K562 (cell line): ENCODE measurements around the gene TMEM271. TPM values are rescaled to one million over a fixed set of nuclear protein-coding genes. Genes with fewer than 3 reads are reported as not detected.
"Not testable (repeated sequence)": the region's sequence is repeated elsewhere in the genome, so short reads cannot be mapped to it uniquely, and the experiment has no call there.

Source experiments
- ATAC-seq: fragments of 200-7000 bp; cut with Tn5 transposase; 3 replicates; pipeline ENCODE4 v1.9.1; 2020; ENCODE audit warnings: moderate library complexity
- BruUV-seq: library from RNA; stranded (reverse); fragments of 400-500 nt; replicated peaks from 2 replicates; lab custom pipeline; 2021; lab: Mats Ljungman, UMichigan
- CTCF ChIA-PET: fragments of 300-600 bp; formaldehyde crosslinking; extraction: SDS; loops from one replicate; lab custom pipeline; 2021; ENCODE audit warnings: low intra/inter-chr PET ratio; lab: Yijun Ruan, JAX
- POLR2A ChIA-PET: fragments of 300-600, 350-650 bp; sonication (Branson Sonifier 250); formaldehyde crosslinking; extraction: SDS; loops from one replicate; lab custom pipeline; 2021; ENCODE audit warnings: antibody characterized with exemption, inconsistent platforms; lab: Yijun Ruan, JAX
- DNase-seq, 4 experiments: peaks; one replicate each; pipeline versions ENCODE4 v3.0.0 to v3.0.0-alpha.2; 2011 to 2018; ENCODE audit warnings: low spot score in 3 of 4, mixed read lengths in 3 of 4; ENCODE audit errors: extremely low read depth in 1 of 4
- FAIRE-seq: peaks from 2 replicates; lab custom pipeline; 2011; peaks lifted over from hg19 to GRCh38; lab: Jason Lieb, UNC
- H2AFZ ChIP-seq: 2 replicates; pipeline ENCODE4 v1.6.0; 2011; ENCODE audit warnings: low read depth, low read length, control low read depth, inconsistent platforms
- H3K27ac ChIP-seq: fragments of 200-600 bp; 3 replicates; pipeline ENCODE4 v1.8.0; 2011; ENCODE audit warnings: low read depth, mild to moderate bottlenecking, control low read depth, inconsistent platforms, low read length, moderate library complexity, mixed read lengths; ENCODE audit errors: extremely low read depth
- H3K27me3 ChIP-seq, 2 experiments: fragments of 300-600 bp in 1 of 2; 2 replicates in 1 of 2; 3 replicates in 1 of 2; pipeline versions ENCODE4 v1.6.0 to v1.8.0; 2011; ENCODE audit warnings: inconsistent platforms in 2 of 2, low read length in 2 of 2, mild to moderate bottlenecking in 1 of 2, mixed read lengths in 1 of 2, moderate library complexity in 1 of 2; ENCODE audit not compliant: control insufficient read depth in 2 of 2, insufficient read depth in 2 of 2
- H3K36me3 ChIP-seq: fragments of 300-600 bp; 3 replicates; pipeline ENCODE4 v1.8.0; 2011; ENCODE audit warnings: mild to moderate bottlenecking, low read length, inconsistent platforms; ENCODE audit not compliant: control insufficient read depth, insufficient read depth
- H3K4me1 ChIP-seq, 2 experiments: fragments of 200-600 bp in 1 of 2; replicated peaks in 1 of 2; 2 replicates in 1 of 2; 3 replicates in 1 of 2; pipeline versions ENCODE4 v1.5.1 to v1.8.0; 2011; ENCODE audit warnings: inconsistent platforms in 2 of 2, low read length in 2 of 2, mild to moderate bottlenecking in 1 of 2, mixed read lengths in 1 of 2, moderate library complexity in 1 of 2; ENCODE audit not compliant: control insufficient read depth in 2 of 2, insufficient read depth in 2 of 2
- H3K4me2 ChIP-seq: 2 replicates; pipeline ENCODE4 v1.6.1; 2011; ENCODE audit warnings: low read length, control low read depth, inconsistent platforms, mixed read lengths; ENCODE audit not compliant: insufficient read depth
- H3K4me3 ChIP-seq: fragments of 200-600 bp; sonication (generic), shearing (Covaris generic); 2 replicates; pipeline ENCODE4 v1.5.1; 2016; ENCODE audit warnings: control low read depth, inconsistent platforms
- H3K79me2 ChIP-seq: fragments of 200-600 bp; 3 replicates; pipeline ENCODE4 v1.8.0; 2011; ENCODE audit warnings: low read length, inconsistent platforms; ENCODE audit not compliant: control insufficient read depth, insufficient read depth
- H3K9ac ChIP-seq, 2 experiments: 2 replicates each; pipeline versions ENCODE4 v1.6.0 to v1.6.1; 2011; ENCODE audit warnings: low read depth in 2 of 2, low read length in 2 of 2, control low read depth in 1 of 2, inconsistent platforms in 1 of 2, mild to moderate bottlenecking in 1 of 2, mixed read lengths in 1 of 2; ENCODE audit not compliant: insufficient read depth in 1 of 2
- H3K9me1 ChIP-seq: one replicate; pipeline ENCODE4 v1.6.0; 2011; ENCODE audit warnings: inconsistent platforms, mild to moderate bottlenecking, low read length, moderate library complexity; ENCODE audit not compliant: control insufficient read depth, insufficient read depth
- H3K9me3 ChIP-seq: replicated peaks from 2 replicates; pipeline ENCODE4 v1.5.1; 2011; ENCODE audit warnings: low read depth, low read length, inconsistent platforms; ENCODE audit not compliant: control insufficient read depth, insufficient read depth
- H4K20me1 ChIP-seq: replicated peaks from 2 replicates; pipeline ENCODE4 v1.6.1; 2011; ENCODE audit warnings: low read length, inconsistent platforms, mixed read lengths; ENCODE audit not compliant: control insufficient read depth, insufficient read depth
- E2F3 ChIP-seq: fragments of 250-450 bp; sonication (Bioruptor Pico); IDR thresholded peaks from 2 replicates; pipeline ENCODE4 v1.4.0; 2020; ENCODE audit warnings: mild to moderate bottlenecking
- KDM1A ChIP-seq, 2 experiments: fragments of 450-650 bp; IDR thresholded peaks; 2 replicates each; pipeline ENCODE4 v1.6.1; 2016; ENCODE audit warnings: mild to moderate bottlenecking in 2 of 2
- POLR2AphosphoS2 ChIP-seq: IDR thresholded peaks from 2 replicates; pipeline ENCODE4 v1.6.1; 2012; ENCODE audit warnings: low read length, improper control_type of control experiment
- PRPF4 ChIP-seq: fragments of 200-400 bp; formaldehyde crosslinking; IDR thresholded peaks from one replicate; pipeline ENCODE4 v1.6.1; 2017; ENCODE audit warnings: low read length, low read depth, mild to moderate bottlenecking; ENCODE audit not compliant: insufficient read depth, poor library complexity, severe bottlenecking
- RFX1 ChIP-seq: fragments of 450-650 bp; IDR thresholded peaks from 2 replicates; pipeline ENCODE4 v1.6.1; 2016; ENCODE audit warnings: mild to moderate bottlenecking, moderate library complexity
- WGBS: fragments of 100-300 bp; shearing (Covaris generic); methylation state at CpG from one replicate; pipeline ENCODE4 v1.1.6; 2016; ENCODE audit warnings: low coverage, mixed read lengths; ENCODE audit not compliant: insufficient coverage; ENCODE audit errors: missing lambda C conversion rate; 5-methylcytosine and 5-hydroxymethylcytosine counted together
- in situ Hi-C: fragments of 300-500 bp; cut with MboI; formaldehyde crosslinking; loops from 4 replicates; pipeline ENCODE4 v1.15.0; 2018; ENCODE audit warnings: inconsistent platforms, mixed read lengths
- intact Hi-C: fragments of 100-400 bp; cut with micrococcal nuclease; formaldehyde crosslinking; loops from 2 replicates; pipeline ENCODE4 v1.14.2; 2022
- polyA plus RNA-seq, 8 experiments: library from polyadenylated mRNA; depleted of rRNA in 4 of 8; stranded (reverse) in 5 of 8; unstranded in 3 of 8; fragments of >200 nt; fragmentation: Nextera tagmentation in 2 of 8; fragmentation: Illumina TruSeq in 1 of 8; extraction: Ambion mirVana in 2 of 8; extraction: Trizol in 1 of 8; gene quantifications; 2 replicates each; pipeline versions ENCODE4 v1.2.1 to v1.2.3, GENCODE V29; 2011 to 2014; ENCODE audit warnings: inconsistent platforms in 1 of 8, missing spikeins in 1 of 8
- total RNA-seq, 7 experiments: library from RNA; depleted of rRNA in 6 of 7; stranded (reverse); fragments of >200 nt in 6 of 7; fragmentation: Illumina TruSeq in 2 of 7; extraction: Trizol in 2 of 7; gene quantifications; 2 replicates each; pipeline versions ENCODE4 v1.2.1 to v1.2.3, GENCODE V29; 2011 to 2021; ENCODE audit warnings: low replicate concordance in 1 of 7

TMEM271 gene
- total and polyA plus RNA-seq, 9 of the 15 experiments (the other 6 are each of a cell fraction or from before 2014, with no cell fraction given) = not detected

GRCh38 chr4:554793-555320 lies 21.2 kb downstream of the TMEM271 start:
- POLR2A ChIA-PET, CTCF ChIA-PET, H3K4me1 ChIP-seq, DNase-seq, ATAC-seq, H2AFZ ChIP-seq, in situ Hi-C loops, H3K36me3 ChIP-seq, H3K9me1 ChIP-seq, H3K9me3 ChIP-seq, FAIRE-seq, intact Hi-C loops, H3K4me3 ChIP-seq, BruUV-seq, H4K20me1 ChIP-seq, H3K9ac ChIP-seq, H3K27ac ChIP-seq, H3K4me2 ChIP-seq, H3K79me2 ChIP-seq: not testable (repeated sequence)
- peaks cover 8 to 47% of the 10 kb centered on the region in 2 experiments; a peak in 4 of 5 replicates for H3K27me3 ChIP-seq
- WGBS = 0% methylated on average over 3 of the region's 3 CpGs

GRCh38 chr4:552019-552418 lies 24.1 kb downstream of the TMEM271 start:
- Histone ChIP-seq H3K27me3 (peaks cover 6 to 33% of the 10 kb centered on the region in 2 experiments; a peak in 4 of 5 replicates), H2AFZ (no peak overlapping the region), H3K9ac (no peak overlapping the region), H3K27ac (no peak overlapping the region), H3K36me3 (no peaks in the 10 kb centered on the region), H3K4me3 (no peak overlapping the region), H3K79me2 (no peaks in the 10 kb centered on the region), H4K20me1 (no peaks in the 10 kb centered on the region), H3K9me3 (no peaks in the 10 kb centered on the region), H3K4me1 (no peaks in the 10 kb centered on the region), H3K9me1 (no peaks in the 10 kb centered on the region), H3K4me2 (no peak overlapping the region)
- intact Hi-C loops = no loop called here
- CTCF ChIA-PET = no interaction called here
- TF ChIP-seq POLR2AphosphoS2 (no peak), E2F3 (no peak), PRPF4 (no peak), KDM1A (IDR thresholded peaks at IDR 0.05) (no peak), RFX1 (no peak)
- ATAC-seq = no peak
- 2% methylated on average over 5 of the region's 5 CpGs for WGBS
- DNase-seq = no peak
- POLR2A ChIA-PET = interaction anchor here (0.6 to 0.7 kb wide), 2 partner anchors 8 to 190 kb away, joined by 4 to 5 read pairs; no protein-coding TSS in a partner anchor
- no peak for FAIRE-seq
- BruUV-seq = no TSS peak
- in situ Hi-C loops = no loop called here

GRCh38 chr4:550268-550667 lies 25.8 kb downstream of the TMEM271 start:
- BruUV-seq, CTCF ChIA-PET: not testable (repeated sequence)

More at GRCh38 chr4:550268-550667, 25.8 kb downstream of the TMEM271 start:
- ATAC-seq, H3K79me2 ChIP-seq, H3K4me2 ChIP-seq, H3K4me1 ChIP-seq, H3K9me3 ChIP-seq, DNase-seq, H3K27ac ChIP-seq, H3K9me1 ChIP-seq, H3K36me3 ChIP-seq, FAIRE-seq, POLR2A ChIA-PET, H3K9ac ChIP-seq, intact Hi-C loops, H3K4me3 ChIP-seq, in situ Hi-C loops, H2AFZ ChIP-seq, H4K20me1 ChIP-seq: not testable (repeated sequence)
- 0% methylated on average over 6 of the region's 27 CpGs for WGBS
- H3K27me3 ChIP-seq = peaks cover 6 to 16% of the 10 kb centered on the region in 2 experiments; a peak in 4 of 5 replicates
